22Rv1 (cell line): Measurements from ENCODE around the gene RNF217.

ENCODE experiments used
- CTCF ChIP-seq: fragments of 450-650 bp; IDR thresholded peaks from 2 replicates; pipeline ENCODE4 v1.5.1; 2017; ENCODE audit warnings: mild to moderate bottlenecking
- ZFX ChIP-seq: fragments of 450-650 bp; IDR thresholded peaks from 2 replicates; pipeline ENCODE4 v1.6.1; 2017; ENCODE audit warnings: antibody characterized with exemption, borderline replicate concordance

DNA sequence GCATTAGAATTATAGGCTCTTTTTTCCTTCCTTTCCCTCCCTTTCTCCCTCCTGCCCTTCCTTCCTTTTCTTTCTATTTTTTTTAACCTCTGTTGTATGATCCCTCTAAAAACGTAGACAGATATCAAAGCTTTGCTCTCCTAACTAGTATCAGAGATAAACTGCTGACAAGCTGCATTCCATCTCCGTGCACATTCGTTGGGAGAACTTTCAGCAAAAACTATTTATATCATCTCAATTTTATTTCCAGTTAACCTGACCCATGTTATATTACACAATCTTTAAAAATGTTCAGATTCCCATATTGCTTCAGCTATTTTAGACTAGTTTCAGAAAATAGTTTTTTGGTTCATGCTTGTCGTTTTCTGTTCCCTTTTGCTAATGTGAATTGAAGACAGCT, 47.3 kb downstream of the RNF217 start:
- TF ChIP-seq CTCF = no peak
- TF ChIP-seq ZFX = no peak
